HUDEP-2 (cell line): ENCODE measurements around the gene PAPOLG.
"Not testable (repeated sequence)": the region's sequence is repeated elsewhere in the genome, so short reads cannot be mapped to it uniquely, and the experiment has no call there.

Experiments
- DNase-seq, 76 experiments: peaks; one replicate each; lab custom pipeline; 2025; ENCODE audit not compliant: unreplicated experiment in 76 of 76; lab: John Stamatoyannopoulos, UW

PAPOLG gene

DNA sequence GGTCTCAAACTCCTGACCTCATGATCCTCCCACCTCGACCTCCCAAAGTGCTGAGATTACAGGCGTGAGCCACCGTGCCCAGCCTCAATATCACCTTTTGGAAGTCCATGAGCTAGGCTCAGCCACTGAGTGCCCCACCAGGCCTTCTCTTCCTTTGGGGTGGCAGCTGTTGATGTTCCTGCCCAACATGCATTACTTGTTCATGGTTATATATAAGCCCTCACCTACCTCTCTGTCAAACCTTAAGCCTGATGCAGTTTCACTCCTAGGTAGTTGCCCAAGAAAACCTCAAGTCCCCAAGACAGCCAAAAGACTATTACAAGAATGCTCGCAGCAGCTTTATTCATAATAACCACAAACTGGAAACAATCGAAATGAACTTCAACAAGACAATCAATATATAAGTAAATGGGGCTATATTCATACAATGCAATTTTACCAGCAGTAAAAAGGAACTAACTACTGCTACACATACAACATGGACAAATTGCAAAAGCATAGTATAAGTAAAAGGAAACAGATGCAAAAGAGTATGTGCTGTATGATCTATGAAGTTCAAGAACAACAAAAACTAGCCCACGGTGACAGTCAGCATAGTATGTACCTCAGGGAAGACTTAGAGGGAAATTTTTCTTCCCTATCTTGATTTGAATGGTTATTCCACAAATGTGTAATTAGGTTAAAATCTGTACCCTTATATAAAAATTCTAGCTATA lies 65.7 kb downstream of the PAPOLG start:
- DNase-seq: no peak

- DNase-seq: no peak
These were observed 66.9 kb downstream of the PAPOLG start for GRCh38 chr2:60822987-60823386.

- no peak for DNase-seq
These were observed 67.7 kb downstream of the PAPOLG start for GRCh38 chr2:60823694-60824305.

DNA sequence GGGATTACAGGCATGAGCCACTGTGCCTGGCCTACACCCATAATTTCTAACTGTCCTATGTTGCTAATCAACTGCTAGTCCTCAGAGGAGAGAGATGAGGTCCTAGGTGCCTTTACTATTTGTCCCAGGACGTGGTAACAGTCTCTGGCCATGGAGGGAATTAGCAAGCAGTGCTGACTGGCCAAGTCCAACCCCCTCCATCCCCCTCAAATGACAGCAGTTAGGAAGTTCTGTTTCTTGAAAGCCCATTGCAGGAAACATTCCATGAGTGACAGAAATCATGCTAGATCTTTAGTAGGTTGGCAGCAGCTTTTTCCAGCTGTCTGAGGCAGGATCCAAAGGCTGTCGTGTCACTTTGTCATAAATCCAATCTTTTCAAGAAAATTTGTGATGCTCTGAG lies 69.6 kb downstream of the PAPOLG start:
- DNase-seq: no peak

- no peak for DNase-seq
These were observed 70.0 kb downstream of the PAPOLG start for GRCh38 chr2:60826111-60826510.

GRCh38 chr2:60826860-60827259 lies 70.8 kb downstream of the PAPOLG start:
- not testable (repeated sequence) for DNase-seq

- DNase-seq: no peak
These were observed 71.3 kb downstream of the PAPOLG start for GRCh38 chr2:60827369-60827768.

DNA sequence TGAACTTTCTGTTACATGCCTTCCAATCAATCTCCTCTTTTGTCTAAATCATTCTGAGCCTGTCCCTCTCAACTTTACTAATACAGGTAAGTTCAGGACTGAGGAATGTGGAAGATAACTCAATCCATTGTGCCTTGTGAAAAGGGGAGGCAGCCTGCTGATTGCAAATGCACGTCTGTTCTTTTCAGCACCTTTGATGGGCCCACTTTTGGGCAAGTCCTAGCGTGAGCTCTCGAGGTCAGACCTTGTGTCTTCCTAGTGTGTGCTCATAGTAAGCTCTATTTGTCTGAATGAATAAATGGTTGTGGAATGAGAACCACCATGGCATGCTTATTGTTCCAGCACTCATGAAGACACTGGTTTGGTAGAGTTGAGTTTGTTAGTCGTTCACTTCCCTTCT lies 74.9 kb downstream of the PAPOLG start:
- DNase-seq: no peak

- DNase-seq: no peak
These were observed 75.9 kb downstream of the PAPOLG start for GRCh38 chr2:60831921-60832320.

DNA sequence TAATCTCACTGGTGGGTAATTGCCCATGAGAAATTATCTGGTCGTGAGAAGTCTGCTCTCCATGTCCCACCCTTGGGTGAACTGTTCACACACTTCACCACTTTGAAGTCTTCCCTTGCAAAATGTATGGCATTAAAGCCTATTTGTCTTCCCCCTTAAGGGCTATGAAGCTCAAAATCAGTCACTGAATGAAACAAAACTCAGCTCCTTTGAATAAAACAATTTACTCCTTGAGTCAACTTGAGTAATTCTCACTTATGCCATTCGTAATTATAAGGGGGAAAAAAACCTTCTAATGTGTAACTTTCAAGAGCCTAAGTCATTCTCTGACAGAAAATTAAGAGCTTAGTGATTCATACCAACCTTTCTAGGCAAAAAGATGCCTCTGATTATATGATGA lies 76.6 kb downstream of the PAPOLG start:
- no peak for DNase-seq

GRCh38 chr2:60834270-60834717 lies 78.2 kb downstream of the PAPOLG start:
- no peak for DNase-seq

GRCh38 chr2:60836491-60836890 lies 80.4 kb downstream of the PAPOLG start:
- no peak for DNase-seq

DNA sequence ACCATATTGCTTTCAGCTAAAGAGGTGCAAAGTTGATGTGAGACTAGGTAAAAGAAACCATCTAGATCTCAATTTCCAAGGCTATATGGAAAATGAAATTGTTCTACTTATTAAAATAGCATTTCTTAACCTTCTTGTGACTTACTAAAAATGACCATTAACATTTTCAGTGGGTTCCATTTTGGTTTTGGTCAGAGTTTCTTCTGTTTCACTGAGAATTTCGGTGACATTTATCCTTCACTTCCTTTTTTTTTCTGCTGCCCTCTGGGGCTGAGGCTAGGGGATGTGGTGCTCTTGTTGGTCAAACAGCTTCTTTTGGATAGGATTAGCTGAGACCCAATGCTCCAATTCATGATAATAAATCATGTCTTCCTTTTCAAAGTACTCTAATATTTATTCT lies 81.1 kb downstream of the PAPOLG start:
- DNase-seq: no peak

DNA sequence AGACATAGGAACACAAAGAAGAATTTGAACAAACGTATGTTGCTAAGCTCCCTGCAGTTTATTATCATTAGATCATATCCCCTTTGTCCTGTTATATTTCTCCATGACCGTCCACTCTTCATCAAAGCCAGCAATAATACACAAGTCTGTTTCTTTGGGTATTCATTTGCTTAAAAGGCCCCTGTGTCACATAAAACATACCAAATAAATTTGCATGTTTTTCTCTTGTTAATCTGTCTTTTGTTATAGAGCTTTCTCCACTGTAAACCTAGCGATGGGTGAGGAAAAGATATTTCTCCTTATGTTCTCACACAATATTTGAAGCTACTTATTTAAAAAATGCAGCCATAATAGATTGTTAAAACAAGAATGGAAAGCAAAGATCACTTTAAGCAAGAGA lies 82.4 kb downstream of the PAPOLG start:
- DNase-seq: no peak

DNA sequence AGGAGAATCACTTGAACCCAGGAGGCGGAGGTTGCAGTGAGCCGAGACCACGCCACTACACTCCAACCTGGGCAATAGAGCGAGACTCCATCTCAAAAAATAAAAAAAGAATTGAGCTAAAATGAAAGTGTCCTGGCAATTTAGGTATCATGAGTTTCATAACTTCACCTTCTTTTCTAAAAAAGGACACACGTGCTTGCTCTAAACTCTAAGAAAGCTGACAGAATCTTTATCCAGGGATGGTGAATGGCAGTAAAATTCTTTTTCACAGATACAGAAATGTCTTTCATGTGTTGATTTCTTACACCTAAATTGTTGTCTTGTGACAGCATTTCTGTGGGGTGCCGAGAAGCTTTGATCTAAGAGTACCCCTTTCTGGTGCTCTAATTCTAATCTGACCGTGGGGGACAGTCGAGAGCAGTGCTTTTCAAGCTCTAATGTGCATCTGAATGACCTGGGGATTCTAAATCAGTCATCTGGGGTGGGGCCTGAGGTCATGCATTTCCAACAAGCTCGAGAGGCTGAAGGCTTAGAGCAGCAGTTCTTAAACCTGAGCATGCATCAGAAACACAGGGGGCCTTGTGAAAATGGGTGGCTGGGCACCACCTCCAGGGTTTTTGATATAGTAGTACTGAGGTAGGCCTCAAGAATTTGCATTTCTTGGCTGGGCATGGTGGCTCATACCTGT lies 83.2 kb downstream of the PAPOLG start:
- DNase-seq: no peak

DNA sequence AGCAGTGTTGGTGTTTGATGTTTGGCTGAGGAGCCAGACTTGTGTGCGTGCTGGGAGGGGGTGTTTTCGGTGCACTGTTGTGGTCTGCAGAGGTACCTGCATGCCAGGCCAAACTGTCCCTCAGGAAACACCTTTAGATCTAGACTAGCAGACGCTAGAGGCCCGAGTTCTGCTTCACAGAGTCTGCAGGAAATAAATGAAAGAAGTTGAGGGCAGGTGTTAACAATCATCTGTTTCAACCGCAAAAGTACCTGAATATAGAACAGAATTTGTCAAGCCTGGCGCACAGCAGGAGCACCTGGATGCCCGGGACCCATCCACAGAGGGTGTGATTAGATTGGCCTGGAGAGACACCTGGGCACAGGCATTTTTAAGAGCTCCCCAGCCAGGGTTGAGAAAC lies 84.8 kb downstream of the PAPOLG start:
- no peak for DNase-seq

DNA sequence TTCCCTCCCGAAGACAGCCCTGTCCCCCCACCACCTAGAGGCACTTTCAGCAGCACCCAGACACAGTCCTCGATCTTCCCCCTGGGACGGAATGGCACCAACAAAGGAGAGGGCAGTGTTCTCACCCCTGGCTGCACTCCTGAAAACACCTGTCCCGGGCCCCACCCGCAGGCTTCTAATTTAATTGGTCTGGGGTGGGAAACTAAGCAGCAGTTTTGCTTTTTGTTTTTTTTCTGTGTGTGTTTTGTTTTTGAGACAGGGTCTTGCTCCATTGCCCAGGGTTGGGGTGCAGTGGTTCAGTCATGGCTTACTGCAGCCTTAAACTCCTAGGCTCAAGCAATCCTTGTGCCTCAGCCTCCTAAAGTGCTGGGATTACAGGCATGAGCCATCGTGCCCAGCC lies 86.9 kb downstream of the PAPOLG start:
- DNase-seq: no peak

- DNase-seq: no peak
These were observed 88.0 kb downstream of the PAPOLG start for GRCh38 chr2:60844105-60844504.

DNA sequence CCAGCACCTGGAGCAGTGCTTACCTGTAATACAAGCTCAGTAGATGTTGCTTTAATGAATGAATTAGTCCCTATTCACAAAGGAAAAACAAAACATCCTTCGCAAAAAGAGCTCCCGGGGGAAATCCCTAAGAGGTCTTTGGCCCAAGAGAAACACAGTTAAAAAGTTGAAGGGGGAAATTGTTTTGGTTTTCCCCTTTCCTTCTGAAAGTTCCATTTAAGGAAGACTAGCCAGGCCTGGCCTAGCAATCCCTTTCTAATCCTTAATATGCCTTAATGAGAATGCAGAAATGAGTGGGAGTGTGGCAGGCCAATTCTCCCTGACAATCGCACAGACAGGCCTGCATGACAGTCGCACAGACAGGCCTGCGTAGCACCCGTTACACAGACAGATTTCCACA lies 91.8 kb downstream of the PAPOLG start:
- DNase-seq: no peak
